Activated CD4-positive, alpha-beta memory T cell treated with anti-CD3 and anti-CD28 coated beads for 36 hours (primary cell): ENCODE results near the gene CDH23. TPM values are rescaled to one million over a fixed set of nuclear protein-coding genes. Genes with fewer than 3 reads are reported as not detected.

Experiments
- CTCF ChIA-PET: fragments of 350-600 bp; sonication (Branson Sonifier 250); formaldehyde crosslinking; loops from one replicate; lab custom pipeline; 2021; ENCODE audit warnings: antibody characterized with exemption, inconsistent platforms; lab: Charles Lee
- POLR2A ChIA-PET: fragments of 350-600 bp; sonication (Branson Sonifier 250); formaldehyde crosslinking; loops from one replicate; lab custom pipeline; 2021; ENCODE audit warnings: antibody characterized with exemption; lab: Charles Lee
- DNase-seq: peaks from one replicate; pipeline ENCODE4 v3.0.0-alpha.2; 2020
- H3K27ac Mint-ChIP-seq: one replicate; pipeline ENCODE4 v1.8.0; 2021; ENCODE audit warnings: mixed read lengths
- H3K27me3 Mint-ChIP-seq: one replicate; pipeline ENCODE4 v1.8.0; 2021; ENCODE audit warnings: mixed read lengths
- H3K36me3 Mint-ChIP-seq: one replicate; pipeline ENCODE4 v1.8.0; 2021; ENCODE audit warnings: mixed read lengths
- H3K4me1 Mint-ChIP-seq: one replicate; pipeline ENCODE4 v1.8.0; 2021; ENCODE audit warnings: low read depth, mixed read lengths
- H3K4me3 Mint-ChIP-seq: one replicate; pipeline ENCODE4 v1.8.0; 2021; ENCODE audit warnings: mild to moderate bottlenecking, mixed read lengths
- H3K9me3 Mint-ChIP-seq: one replicate; pipeline ENCODE4 v1.8.0; 2021; ENCODE audit warnings: mixed read lengths
- intact Hi-C: fragments of 100-400 bp; cut with micrococcal nuclease; formaldehyde crosslinking; loops from one replicate; pipeline ENCODE4 v1.15.1; 2023
- total RNA-seq, 2 experiments: library from RNA; stranded (reverse); gene quantifications; one replicate each; pipeline ENCODE4 v1.2.3, GENCODE V29; 2021

CDH23 gene
- total RNA-seq, 2 experiments from 2014 or later: 2.6 TPM

- Mint-ChIP-seq H3K4me3 (no peak overlapping the region), H3K36me3 (no peaks in the 10 kb centered on the region), H3K27ac (no peak overlapping the region), H3K4me1 (peaks cover 7% of the 10 kb centered on the region), H3K9me3 (no peaks in the 10 kb centered on the region), H3K27me3 (peaks cover 49% of the 10 kb centered on the region)
- POLR2A ChIA-PET: interaction anchor here (0.6 kb wide), 2 partner anchors 102 to 1374 kb away, joined by 3 read pairs; no protein-coding TSS in a partner anchor
- intact Hi-C loops: loop anchor here (1.0 to 5.0 kb wide), 3 partner anchors 81 to 312 kb away; no protein-coding TSS in a partner anchor
- CTCF ChIA-PET: interaction anchor here (0.6 to 6.5 kb wide), 14 partner anchors 11 to 416 kb away, joined by 3 to 50 read pairs (median 3); no protein-coding TSS in a partner anchor
- no peak for DNase-seq
Observed at GRCh38 chr10:71395621-71396020, 1.1 kb upstream of the CDH23 start.

GRCh38 chr10:71396084-71396710 lies 523 bp upstream of the CDH23 start:
- DNase-seq: peak; percentile 50
- CTCF ChIA-PET: interaction anchor here (0.7 to 6.5 kb wide), 12 partner anchors 11 to 415 kb away, joined by 3 to 50 read pairs (median 3); no protein-coding TSS in a partner anchor
- peaks cover 7% of the 10 kb centered on the region for H3K4me1 Mint-ChIP-seq
- no peak overlapping the region for H3K27ac Mint-ChIP-seq
- no peaks in the 10 kb centered on the region for H3K9me3 Mint-ChIP-seq
- H3K4me3 Mint-ChIP-seq: no peak overlapping the region
- POLR2A ChIA-PET: interaction anchor here (0.6 kb wide), 1 partner anchor 102 kb away, joined by 3 read pairs; no protein-coding TSS in a partner anchor
- H3K36me3 Mint-ChIP-seq: no peaks in the 10 kb centered on the region
- intact Hi-C loops: loop anchor here (1.0 to 5.0 kb wide), 3 partner anchors 82 to 311 kb away; no protein-coding TSS in a partner anchor
- peaks cover 51% of the 10 kb centered on the region for H3K27me3 Mint-ChIP-seq

- POLR2A ChIA-PET: no interaction called here
- Mint-ChIP-seq H3K36me3 (no peaks in the 10 kb centered on the region), H3K4me3 (peak overlapping the region; percentile 39), H3K27me3 (peaks cover 46% of the 10 kb centered on the region), H3K27ac (no peak overlapping the region), H3K9me3 (no peaks in the 10 kb centered on the region), H3K4me1 (peaks cover 7% of the 10 kb centered on the region)
- intact Hi-C loops: loop anchor here (2.0 to 5.0 kb wide), 2 partner anchors 173 to 310 kb away; no protein-coding TSS in a partner anchor
- no peak for DNase-seq
- CTCF ChIA-PET: interaction anchor here (1.0 to 6.5 kb wide), 4 partner anchors 13 to 310 kb away, joined by 3 to 50 read pairs (median 18); no protein-coding TSS in a partner anchor
Observed at GRCh38 chr10:71397296-71398212, 834 bp downstream of the CDH23 start.

- ChIA-PET POLR2A (no interaction called here), CTCF (interaction anchor here (0.7 to 6.5 kb wide), 6 partner anchors 14 to 210 kb away, joined by 3 to 50 read pairs (median 3); no protein-coding TSS in a partner anchor)
- Mint-ChIP-seq H3K27ac (no peak overlapping the region), H3K27me3 (peaks cover 46% of the 10 kb centered on the region), H3K4me1 (peaks cover 7% of the 10 kb centered on the region), H3K4me3 (no peak overlapping the region), H3K36me3 (no peaks in the 10 kb centered on the region), H3K9me3 (no peaks in the 10 kb centered on the region)
- intact Hi-C loops: loop anchor here (5.0 kb wide), 1 partner anchor 308 kb away; no protein-coding TSS in a partner anchor
- no peak for DNase-seq
Observed at GRCh38 chr10:71398976-71399375, 2.3 kb downstream of the CDH23 start.

- no peak overlapping the region for H3K4me3 Mint-ChIP-seq
- DNase-seq: no peak
- no peak overlapping the region for H3K27ac Mint-ChIP-seq
- no peaks in the 10 kb centered on the region for H3K36me3 Mint-ChIP-seq
- peaks cover 7% of the 10 kb centered on the region for H3K4me1 Mint-ChIP-seq
- intact Hi-C loops: loop anchor here (5.0 kb wide), 1 partner anchor 307 kb away; no protein-coding TSS in a partner anchor
- ChIA-PET CTCF (interaction anchor here (1.1 to 6.5 kb wide), 3 partner anchors 21 to 169 kb away, joined by 3 to 50 read pairs (median 3); partner anchors contain the start of gene SLC29A3), POLR2A (no interaction called here)
- peaks cover 41% of the 10 kb centered on the region for H3K27me3 Mint-ChIP-seq
- no peaks in the 10 kb centered on the region for H3K9me3 Mint-ChIP-seq
Observed at GRCh38 chr10:71399946-71400345, 3.2 kb downstream of the CDH23 start.

- peaks cover 32% of the 10 kb centered on the region for H3K27me3 Mint-ChIP-seq
- intact Hi-C loops: no loop called here
- CTCF ChIA-PET: no interaction called here
- POLR2A ChIA-PET: no interaction called here
- no peaks in the 10 kb centered on the region for H3K9me3 Mint-ChIP-seq
- no peak overlapping the region for H3K27ac Mint-ChIP-seq
- peaks cover 7% of the 10 kb centered on the region for H3K4me1 Mint-ChIP-seq
- H3K4me3 Mint-ChIP-seq: no peak overlapping the region
- no peaks in the 10 kb centered on the region for H3K36me3 Mint-ChIP-seq
- no peak for DNase-seq
Observed at GRCh38 chr10:71401056-71401455, 4.3 kb downstream of the CDH23 start.

- H3K4me1 Mint-ChIP-seq: peaks cover 7% of the 10 kb centered on the region
- no peak overlapping the region for H3K27ac Mint-ChIP-seq
- POLR2A ChIA-PET: no interaction called here
- H3K4me3 Mint-ChIP-seq: no peak overlapping the region
- intact Hi-C loops: no loop called here
- no peak for DNase-seq
- H3K9me3 Mint-ChIP-seq: no peaks in the 10 kb centered on the region
- CTCF ChIA-PET: interaction anchor here (0.6 kb wide), 1 partner anchor 167 kb away, joined by 3 read pairs; no protein-coding TSS in a partner anchor
- peaks cover 31% of the 10 kb centered on the region for H3K27me3 Mint-ChIP-seq
- no peaks in the 10 kb centered on the region for H3K36me3 Mint-ChIP-seq
Observed at GRCh38 chr10:71402005-71402404, 5.3 kb downstream of the CDH23 start.

GRCh38 chr10:71404503-71405295 lies 8.0 kb downstream of the CDH23 start:
- Mint-ChIP-seq H3K36me3 (no peaks in the 10 kb centered on the region), H3K27me3 (peaks cover 10% of the 10 kb centered on the region), H3K27ac (no peak overlapping the region), H3K4me1 (no peaks in the 10 kb centered on the region), H3K9me3 (no peaks in the 10 kb centered on the region), H3K4me3 (no peak overlapping the region)
- POLR2A ChIA-PET: no interaction called here
- CTCF ChIA-PET: interaction anchor here (0.7 kb wide), 1 partner anchor 21 kb away, joined by 3 read pairs; no protein-coding TSS in a partner anchor
- no peak for DNase-seq
- intact Hi-C loops: no loop called here

- CTCF ChIA-PET: interaction anchor here (1.3 kb wide), 1 partner anchor 21 kb away, joined by 3 read pairs; no protein-coding TSS in a partner anchor
Observed at GRCh38 chr10:71406878-71407277, 10.2 kb downstream of the CDH23 start.

GRCh38 chr10:71408436-71409225 lies 11.9 kb downstream of the CDH23 start:
- H3K4me3 Mint-ChIP-seq: no peak overlapping the region
- no peak for DNase-seq
- ChIA-PET CTCF (interaction anchor here (1.2 kb wide), 1 partner anchor 200 kb away, joined by 3 read pairs; no protein-coding TSS in a partner anchor), POLR2A (no interaction called here)
- H3K27me3 Mint-ChIP-seq: peaks cover 6% of the 10 kb centered on the region
- no peak overlapping the region for H3K27ac Mint-ChIP-seq
- intact Hi-C loops: no loop called here
- peaks cover 2% of the 10 kb centered on the region for H3K36me3 Mint-ChIP-seq
- H3K4me1 Mint-ChIP-seq: no peaks in the 10 kb centered on the region
- peaks cover 14% of the 10 kb centered on the region for H3K9me3 Mint-ChIP-seq

More at GRCh38 chr10:71406878-71407277, 10.2 kb downstream of the CDH23 start:
- POLR2A ChIA-PET: no interaction called here
- peaks cover 11% of the 10 kb centered on the region for H3K9me3 Mint-ChIP-seq
- H3K27ac Mint-ChIP-seq: no peak overlapping the region
- DNase-seq: no peak
- no peaks in the 10 kb centered on the region for H3K4me1 Mint-ChIP-seq
- peaks cover under 1% of the 10 kb centered on the region for H3K36me3 Mint-ChIP-seq
- peaks cover 5% of the 10 kb centered on the region for H3K27me3 Mint-ChIP-seq
- intact Hi-C loops: no loop called here
- no peak overlapping the region for H3K4me3 Mint-ChIP-seq
